OCI-LY3 (cell line): ENCODE results near the gene GNG2.

ENCODE experiments used
- EZH2phosphoT487 ChIP-seq: fragments of 200-600 bp; shearing (Covaris generic); IDR thresholded peaks from 2 replicates; pipeline ENCODE4 v1.6.1; 2018; ENCODE audit warnings: antibody characterized with exemption, mixed run types, low read depth
- TF ChIP-seq, protein P1 (sequence below): fragments of 200-600, 300-600 bp; sonication (generic); IDR thresholded peaks from 2 replicates; pipeline ENCODE4 v1.5.1; 2014; ENCODE audit warnings: antibody characterized with exemption, low read length, low read depth

- TF ChIP-seq, protein P1, sequence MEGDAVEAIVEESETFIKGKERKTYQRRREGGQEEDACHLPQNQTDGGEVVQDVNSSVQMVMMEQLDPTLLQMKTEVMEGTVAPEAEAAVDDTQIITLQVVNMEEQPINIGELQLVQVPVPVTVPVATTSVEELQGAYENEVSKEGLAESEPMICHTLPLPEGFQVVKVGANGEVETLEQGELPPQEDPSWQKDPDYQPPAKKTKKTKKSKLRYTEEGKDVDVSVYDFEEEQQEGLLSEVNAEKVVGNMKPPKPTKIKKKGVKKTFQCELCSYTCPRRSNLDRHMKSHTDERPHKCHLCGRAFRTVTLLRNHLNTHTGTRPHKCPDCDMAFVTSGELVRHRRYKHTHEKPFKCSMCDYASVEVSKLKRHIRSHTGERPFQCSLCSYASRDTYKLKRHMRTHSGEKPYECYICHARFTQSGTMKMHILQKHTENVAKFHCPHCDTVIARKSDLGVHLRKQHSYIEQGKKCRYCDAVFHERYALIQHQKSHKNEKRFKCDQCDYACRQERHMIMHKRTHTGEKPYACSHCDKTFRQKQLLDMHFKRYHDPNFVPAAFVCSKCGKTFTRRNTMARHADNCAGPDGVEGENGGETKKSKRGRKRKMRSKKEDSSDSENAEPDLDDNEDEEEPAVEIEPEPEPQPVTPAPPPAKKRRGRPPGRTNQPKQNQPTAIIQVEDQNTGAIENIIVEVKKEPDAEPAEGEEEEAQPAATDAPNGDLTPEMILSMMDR, result peak; percentile 41
- TF ChIP-seq EZH2phosphoT487, result no peak
Measured at GRCh38 chr14:52013984-52014600, 153.7 kb downstream of the GNG2 start.
